GM18505 (cell line): ENCODE measurements around the gene CLEC4G.

Source experiments
- ATAC-seq: cut with Tn5 transposase; IDR thresholded peaks from one replicate; pipeline ENCODE4 v1.9.1; 2021; ENCODE audit not compliant: unreplicated experiment
- POLR2A ChIP-seq: IDR thresholded peaks from 4 replicates; pipeline ENCODE4 v1.6.1; 2011; ENCODE audit warnings: borderline replicate concordance; ENCODE audit not compliant: insufficient read depth, insufficient read length; ENCODE audit errors: extremely low read depth

CLEC4G gene

GRCh38 chr19:7685546-7686445 lies 46.1 kb downstream of the CLEC4G start:
- no peak for TF ChIP-seq POLR2A
- ATAC-seq, result no peak

DNA sequence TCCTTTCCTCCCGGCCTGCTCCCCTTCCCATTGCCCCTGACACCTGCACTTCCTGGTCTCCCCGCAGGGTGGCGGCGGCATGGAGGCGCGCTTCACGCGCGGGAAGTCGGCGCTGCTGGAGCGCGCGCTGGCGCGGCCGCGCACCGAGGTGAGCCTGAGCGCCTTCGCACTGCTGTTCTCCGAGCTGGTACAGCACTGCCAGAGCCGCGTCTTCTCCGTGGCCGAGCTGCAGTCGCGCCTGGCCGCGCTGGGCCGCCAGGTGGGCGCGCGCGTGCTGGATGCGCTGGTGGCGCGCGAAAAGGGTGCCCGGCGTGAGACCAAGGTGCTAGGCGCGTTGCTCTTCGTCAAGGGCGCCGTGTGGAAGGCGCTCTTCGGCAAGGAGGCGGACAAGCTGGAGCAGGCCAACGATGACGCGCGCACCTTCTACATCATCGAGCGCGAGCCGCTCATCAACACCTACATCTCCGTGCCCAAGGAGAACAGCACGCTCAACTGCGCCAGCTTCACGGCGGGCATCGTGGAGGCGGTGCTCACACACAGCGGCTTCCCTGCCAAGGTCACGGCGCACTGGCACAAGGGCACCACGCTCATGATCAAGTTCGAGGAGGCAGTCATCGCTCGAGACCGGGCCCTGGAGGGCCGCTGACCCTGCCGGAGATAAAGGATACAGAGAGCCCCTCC lies 49.6 kb downstream of the CLEC4G start:
- no peak for ATAC-seq
- no peak for TF ChIP-seq POLR2A

DNA sequence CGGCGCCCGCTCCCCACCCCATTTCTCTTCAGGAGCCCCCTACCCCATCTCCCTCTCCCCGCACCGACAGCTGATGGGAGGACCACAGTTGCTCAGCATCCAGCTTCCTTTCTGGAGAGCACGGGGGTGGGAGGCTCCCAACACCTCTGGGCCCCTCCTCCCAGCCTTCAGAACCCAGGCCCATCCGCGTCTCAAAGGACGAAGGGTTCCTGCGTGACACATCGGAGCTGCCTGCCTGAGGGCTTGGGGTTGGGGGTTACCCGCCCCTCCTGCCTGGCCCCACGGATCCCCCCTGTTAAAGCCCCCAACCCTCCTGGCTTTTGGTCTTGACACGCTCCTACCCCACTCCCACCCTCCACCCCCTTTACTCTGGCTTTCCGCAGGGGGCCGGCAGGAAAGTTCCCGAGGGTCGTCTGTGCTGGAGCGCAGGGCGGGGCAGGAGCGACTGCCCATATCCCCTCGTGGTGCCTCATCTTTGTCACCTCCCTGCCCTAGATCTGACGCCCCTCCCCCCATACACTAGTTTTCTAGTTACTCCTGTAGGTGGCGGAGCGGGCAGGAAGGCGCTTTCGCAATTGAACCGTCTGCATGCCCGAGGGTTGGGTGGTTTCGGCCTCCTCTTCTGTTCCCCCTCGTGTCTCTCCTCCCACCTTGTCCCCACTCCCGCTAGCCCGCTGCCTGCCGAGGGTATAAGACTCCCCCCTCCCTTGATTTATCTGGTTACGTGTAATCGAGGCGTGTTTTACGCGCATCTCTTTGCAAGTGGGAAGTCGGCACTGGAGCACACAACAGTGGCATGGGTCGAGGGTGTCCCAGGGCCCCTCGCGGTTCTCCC lies 50.4 kb downstream of the CLEC4G start:
- TF ChIP-seq POLR2A, result peak; percentile 39
- no peak for ATAC-seq

GRCh38 chr19:7680606-7681339 lies 51.1 kb downstream of the CLEC4G start, which contains the start of gene TRAPPC5:
TRAPPC5 (plus strand) TSS chr19:7680833; CDS start chr19:7682254, 1,421 bp downstream.
- ATAC-seq, result peak; percentile 62
- TF ChIP-seq POLR2A, result peak; percentile 44

GRCh38 chr19:7679771-7680605 lies 51.9 kb downstream of the CLEC4G start:
- ATAC-seq, result no peak
- TF ChIP-seq POLR2A, result peak; percentile 8

DNA sequence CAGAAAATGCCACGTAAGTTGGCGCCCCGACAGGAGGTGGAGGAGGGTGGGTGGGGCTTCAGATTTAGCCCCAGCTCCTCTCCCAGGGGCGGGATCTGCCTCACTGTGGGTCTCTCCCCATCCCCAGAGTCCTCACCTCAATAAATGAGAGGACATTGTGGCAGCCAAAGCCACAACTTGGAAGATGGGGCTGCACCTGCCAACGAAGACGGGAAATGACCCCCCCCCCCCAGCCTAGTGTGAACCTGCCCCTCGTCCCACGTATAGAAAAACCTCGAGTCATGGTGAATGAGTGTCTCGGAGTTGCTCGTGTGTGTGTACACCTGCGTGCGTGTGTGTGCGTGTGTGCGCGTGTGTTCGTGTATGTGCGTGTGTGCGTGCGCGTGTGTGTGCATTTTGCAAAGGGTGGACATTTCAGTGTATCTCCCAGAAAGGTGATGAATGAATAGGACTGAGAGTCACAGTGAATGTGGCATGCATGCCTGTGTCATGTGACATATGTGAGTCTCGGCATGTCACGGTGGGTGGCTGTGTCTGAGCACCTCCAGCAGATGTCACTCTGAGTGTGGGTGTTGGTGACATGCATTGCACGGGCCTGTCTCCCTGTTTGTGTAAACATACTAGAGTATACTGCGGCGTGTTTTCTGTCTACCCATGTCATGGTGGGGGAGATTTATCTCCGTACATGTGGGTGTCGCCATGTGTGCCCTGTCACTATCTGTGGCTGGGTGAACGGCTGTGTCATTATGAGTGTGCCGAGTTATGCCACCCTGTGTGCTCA lies 52.7 kb downstream of the CLEC4G start:
- ATAC-seq, result no peak
- TF ChIP-seq POLR2A, result peak; percentile 18
